Measurements from ENCODE around the gene ADSS1.

The ADSS1 gene

DNA sequence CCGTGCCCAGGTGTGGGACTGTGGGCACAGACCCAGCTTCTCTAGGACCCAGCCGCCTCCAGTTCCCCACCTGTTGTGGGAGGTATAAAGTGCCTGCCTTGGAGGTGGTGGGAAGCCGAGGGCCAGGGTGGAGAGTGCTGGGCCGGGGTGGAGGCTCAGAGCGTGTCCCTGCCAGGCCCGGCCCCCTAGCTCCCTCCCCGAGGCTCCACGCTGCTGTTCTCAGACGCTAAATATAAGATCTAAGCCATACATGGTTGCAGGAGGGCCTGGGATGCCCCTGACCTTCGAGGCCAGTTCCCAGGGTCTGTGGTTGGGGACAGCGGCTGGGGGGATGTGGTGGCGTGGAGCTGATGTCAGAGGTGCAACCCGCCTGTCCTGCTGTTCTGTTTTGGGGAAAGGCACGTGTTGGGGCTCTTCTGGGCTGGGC lies 23.8 kb upstream of the ADSS1 start:
- DNase-seq: no peak
- TF ChIP-seq GATA1 (IDR thresholded peaks at IDR 0.05; ENCODE audit: low read depth, low read length) (no peak), POLR2A (IDR thresholded peaks at IDR 0.05; ENCODE audit: low read length) (no peak)

DNA sequence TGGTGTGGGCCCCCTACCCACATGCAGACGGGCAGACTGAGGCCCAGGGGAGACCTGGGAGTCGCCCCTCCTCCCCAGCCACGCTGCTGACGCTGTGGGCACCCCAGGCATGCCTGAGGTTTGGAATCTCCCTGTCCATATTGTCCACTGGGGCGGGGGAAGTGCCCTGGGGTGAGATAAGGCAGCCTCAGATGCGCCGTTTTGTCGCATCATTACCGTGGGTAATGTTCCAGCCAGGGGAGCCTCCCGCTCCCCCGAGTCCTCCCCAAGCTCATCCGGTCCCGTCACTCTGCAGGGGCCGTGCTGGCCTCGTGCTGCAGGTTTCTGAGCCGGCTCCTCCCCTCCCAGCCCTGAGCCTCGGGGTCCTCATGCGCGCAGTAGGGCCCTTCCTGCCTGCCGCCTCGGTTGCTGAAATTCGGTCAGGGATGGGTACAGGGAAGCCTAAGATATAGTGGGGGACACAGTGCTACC lies 23.2 kb upstream of the ADSS1 start:
- TF ChIP-seq POLR2A (IDR thresholded peaks at IDR 0.05; ENCODE audit: low read length) (no peak), GATA1 (IDR thresholded peaks at IDR 0.05; ENCODE audit: low read depth, low read length) (peak; percentile 62)
- peak; percentile 86 to 87 for DNase-seq

GRCh38 chr14:104701383-104702076 lies 22.5 kb upstream of the ADSS1 start:
- DNase-seq: no peak
- TF ChIP-seq GATA1 (IDR thresholded peaks at IDR 0.05; ENCODE audit: low read depth, low read length): no peak
- no peak for TF ChIP-seq POLR2A (IDR thresholded peaks at IDR 0.05; ENCODE audit: low read length)

- TF ChIP-seq POLR2A (IDR thresholded peaks at IDR 0.05; ENCODE audit: low read length) (no peak), GATA1 (IDR thresholded peaks at IDR 0.05; ENCODE audit: low read depth, low read length) (no peak)
- DNase-seq: peak in 1 of 2 experiments; percentile 32
Measured at GRCh38 chr14:104702106-104702505, 21.9 kb upstream of the ADSS1 start.

- TF ChIP-seq GATA1 (IDR thresholded peaks at IDR 0.05; ENCODE audit: low read depth, low read length): no peak
- no peak for DNase-seq
Measured at GRCh38 chr14:104702673-104703072, 21.4 kb upstream of the ADSS1 start.

DNA sequence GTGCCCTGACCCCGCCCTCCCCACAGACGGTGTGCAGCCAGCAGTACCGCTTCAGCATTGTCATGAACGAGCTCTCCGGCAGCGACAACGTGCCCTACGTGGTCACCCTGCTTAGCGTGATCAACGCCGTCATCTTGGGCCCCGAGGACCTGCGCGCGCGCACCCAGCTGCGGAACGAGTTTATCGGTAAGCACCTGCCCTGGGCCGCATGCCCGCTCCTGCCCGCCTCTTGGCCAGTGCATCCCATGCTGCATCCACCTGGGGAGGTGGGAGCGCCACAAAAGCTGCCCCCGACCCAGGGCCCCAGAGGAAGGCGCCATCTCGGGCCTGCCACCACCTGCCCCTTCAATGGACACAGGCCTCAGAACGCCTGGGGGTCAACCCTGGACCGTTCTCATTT lies 20.8 kb upstream of the ADSS1 start:
- DNase-seq: no peak
- TF ChIP-seq POLR2A (IDR thresholded peaks at IDR 0.05; ENCODE audit: low read length) (no peak), GATA1 (IDR thresholded peaks at IDR 0.05; ENCODE audit: low read depth, low read length) (no peak)

DNA sequence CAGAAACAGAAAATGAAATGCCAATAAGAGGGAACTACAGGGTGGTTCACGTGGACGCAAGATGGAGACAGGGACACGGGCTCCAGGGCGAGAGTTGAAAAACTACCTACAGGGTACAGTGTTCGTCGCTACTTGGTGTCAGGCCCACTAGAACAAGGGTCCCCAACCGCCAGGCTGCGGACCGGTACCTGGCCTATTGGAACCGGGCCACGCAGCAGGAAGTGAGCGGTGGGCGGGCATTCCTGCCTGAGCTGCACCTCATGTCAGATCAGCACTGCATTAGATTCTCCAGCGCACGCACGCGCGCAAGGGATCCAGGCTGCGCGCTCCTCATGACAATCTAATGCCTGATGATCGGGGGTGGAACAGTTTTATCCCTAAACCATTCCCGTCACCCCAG lies 19.8 kb upstream of the ADSS1 start:
- no peak for TF ChIP-seq POLR2A (IDR thresholded peaks at IDR 0.05; ENCODE audit: low read length)
- no peak for TF ChIP-seq GATA1 (IDR thresholded peaks at IDR 0.05; ENCODE audit: low read depth, low read length)
- no peak for DNase-seq

GRCh38 chr14:104705340-104706047 lies 18.5 kb upstream of the ADSS1 start:
- TF ChIP-seq GATA1 (IDR thresholded peaks at IDR 0.05; ENCODE audit: low read depth, low read length): no peak
- no peak for TF ChIP-seq POLR2A (IDR thresholded peaks at IDR 0.05; ENCODE audit: low read length)
- DNase-seq: no peak

DNA sequence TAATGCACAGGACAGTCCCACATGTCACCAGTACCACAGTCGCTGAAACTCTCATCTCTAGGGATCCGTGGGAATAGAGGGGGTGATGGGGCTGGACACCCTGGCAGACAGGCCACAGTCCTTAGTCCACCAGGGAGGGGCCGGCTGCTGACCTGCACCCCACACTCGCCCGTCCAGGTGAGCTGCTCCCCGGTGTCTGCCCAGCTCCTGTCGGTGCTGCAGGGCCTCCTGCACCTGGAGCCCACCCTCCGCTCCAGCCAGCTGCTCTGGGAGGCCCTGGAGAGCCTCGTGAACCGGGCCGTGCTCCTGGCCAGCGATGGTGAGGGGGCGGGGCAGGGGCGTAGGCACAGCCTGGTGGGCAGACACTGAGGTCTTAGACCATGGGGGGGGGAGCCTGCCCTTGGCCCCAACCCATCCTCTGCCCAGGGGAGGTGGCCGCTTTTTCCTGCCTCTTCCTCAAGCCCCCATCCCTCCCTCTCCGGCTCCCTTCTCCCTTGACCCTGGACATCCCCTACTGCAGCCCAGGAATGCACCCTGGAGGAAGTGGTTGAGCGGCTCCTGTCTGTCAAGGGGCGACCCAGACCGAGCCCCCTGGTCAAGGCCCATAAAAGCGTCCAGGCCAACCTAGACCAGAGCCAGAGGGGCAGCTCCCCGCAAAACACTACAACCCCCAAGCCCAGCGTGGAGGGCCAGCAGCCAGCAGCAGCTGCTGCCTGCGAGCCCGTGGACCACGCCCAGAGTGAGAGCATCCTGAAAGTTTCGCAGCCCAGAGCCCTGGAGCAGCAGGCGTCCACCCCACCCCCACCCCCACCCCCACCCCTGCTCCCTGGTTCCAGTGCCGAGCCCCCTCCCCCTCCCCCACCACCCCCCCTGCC lies 17.1 kb upstream of the ADSS1 start:
- TF ChIP-seq POLR2A (IDR thresholded peaks at IDR 0.05; ENCODE audit: low read length): no peak
- no peak for TF ChIP-seq GATA1 (IDR thresholded peaks at IDR 0.05; ENCODE audit: low read depth, low read length)
- no peak for DNase-seq

DNA sequence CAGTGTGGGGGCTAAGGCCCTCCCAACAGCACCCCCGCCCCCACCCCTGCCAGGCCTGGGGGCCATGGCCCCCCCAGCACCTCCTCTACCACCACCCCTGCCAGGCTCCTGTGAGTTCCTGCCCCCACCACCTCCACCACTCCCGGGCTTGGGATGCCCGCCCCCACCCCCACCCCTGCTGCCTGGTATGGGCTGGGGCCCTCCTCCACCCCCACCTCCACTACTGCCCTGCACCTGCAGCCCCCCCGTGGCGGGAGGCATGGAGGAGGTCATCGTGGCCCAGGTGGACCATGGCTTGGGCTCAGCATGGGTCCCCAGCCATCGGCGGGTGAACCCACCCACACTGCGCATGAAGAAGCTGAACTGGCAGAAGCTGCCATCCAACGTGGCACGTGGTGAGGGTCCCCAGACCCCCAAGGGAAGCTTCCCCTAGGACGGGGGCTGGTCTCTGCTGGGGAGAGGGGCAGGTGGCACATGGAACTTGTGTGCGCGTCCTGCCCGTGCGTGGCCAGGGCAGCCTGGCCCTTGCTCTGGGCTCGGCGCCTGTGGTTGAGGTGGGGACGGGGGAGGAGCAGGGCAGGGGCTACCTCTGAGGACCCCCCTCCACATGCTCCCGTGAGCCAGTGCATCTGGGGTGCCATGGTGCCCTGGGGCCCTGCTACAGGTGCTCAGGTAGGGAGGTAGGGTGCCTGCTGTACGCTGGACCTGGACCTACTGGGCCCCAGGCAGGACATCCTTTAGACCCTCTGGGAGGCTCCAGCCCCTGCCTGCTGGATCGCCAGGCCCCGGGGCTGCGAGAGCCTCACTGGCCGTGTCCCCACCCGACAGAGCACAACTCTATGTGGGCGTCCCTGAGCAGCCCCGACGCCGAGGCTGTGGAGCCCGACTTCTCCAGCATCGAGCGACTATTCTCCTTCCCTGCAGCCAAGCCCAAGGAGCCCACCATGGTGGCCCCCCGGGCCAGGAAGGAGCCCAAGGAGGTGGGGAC lies 16.1 kb upstream of the ADSS1 start:
- no peak for TF ChIP-seq POLR2A (IDR thresholded peaks at IDR 0.05; ENCODE audit: low read length)
- TF ChIP-seq GATA1 (IDR thresholded peaks at IDR 0.05; ENCODE audit: low read depth, low read length): no peak
- no peak for DNase-seq

GRCh38 chr14:104708606-104709268 lies 15.3 kb upstream of the ADSS1 start:
- no peak for TF ChIP-seq POLR2A (IDR thresholded peaks at IDR 0.05; ENCODE audit: low read length)
- no peak for TF ChIP-seq GATA1 (IDR thresholded peaks at IDR 0.05; ENCODE audit: low read depth, low read length)

GRCh38 chr14:104709387-104710039 lies 14.5 kb upstream of the ADSS1 start:
- DNase-seq: no peak
- TF ChIP-seq POLR2A (IDR thresholded peaks at IDR 0.05; ENCODE audit: low read length) (no peak), GATA1 (IDR thresholded peaks at IDR 0.05; ENCODE audit: low read depth, low read length) (no peak)

More at GRCh38 chr14:104708606-104709268, 15.3 kb upstream of the ADSS1 start:
- peak; percentile 52 to 81 for DNase-seq

Data from erythroblast (primary cell).